Measurements from ENCODE around the gene CCDC87. TPM values are rescaled to one million over a fixed set of nuclear protein-coding genes. Genes with fewer than 3 reads are reported as not detected.

The CCDC87 gene
- total RNA-seq, 1 experiment from 2014 or later = 2.0 TPM

GRCh38 chr11:66564984-66565383 is 27.9 kb downstream of the CCDC87 start:
- TF ChIP-seq POLR2AphosphoS5 (IDR thresholded peaks at IDR 0.05; ENCODE audit: low read depth, low read length) (no peak), TCF7L2 (IDR thresholded peaks at IDR 0.05; ENCODE audit: low read depth, low read length) (no peak), SIN3A (IDR thresholded peaks at IDR 0.05; ENCODE audit: borderline replicate concordance, insufficient read depth, low read depth, low read length) (no peak), CTCF (IDR thresholded peaks at IDR 0.05) (no peak)
- TF ChIP-seq, protein P1, sequence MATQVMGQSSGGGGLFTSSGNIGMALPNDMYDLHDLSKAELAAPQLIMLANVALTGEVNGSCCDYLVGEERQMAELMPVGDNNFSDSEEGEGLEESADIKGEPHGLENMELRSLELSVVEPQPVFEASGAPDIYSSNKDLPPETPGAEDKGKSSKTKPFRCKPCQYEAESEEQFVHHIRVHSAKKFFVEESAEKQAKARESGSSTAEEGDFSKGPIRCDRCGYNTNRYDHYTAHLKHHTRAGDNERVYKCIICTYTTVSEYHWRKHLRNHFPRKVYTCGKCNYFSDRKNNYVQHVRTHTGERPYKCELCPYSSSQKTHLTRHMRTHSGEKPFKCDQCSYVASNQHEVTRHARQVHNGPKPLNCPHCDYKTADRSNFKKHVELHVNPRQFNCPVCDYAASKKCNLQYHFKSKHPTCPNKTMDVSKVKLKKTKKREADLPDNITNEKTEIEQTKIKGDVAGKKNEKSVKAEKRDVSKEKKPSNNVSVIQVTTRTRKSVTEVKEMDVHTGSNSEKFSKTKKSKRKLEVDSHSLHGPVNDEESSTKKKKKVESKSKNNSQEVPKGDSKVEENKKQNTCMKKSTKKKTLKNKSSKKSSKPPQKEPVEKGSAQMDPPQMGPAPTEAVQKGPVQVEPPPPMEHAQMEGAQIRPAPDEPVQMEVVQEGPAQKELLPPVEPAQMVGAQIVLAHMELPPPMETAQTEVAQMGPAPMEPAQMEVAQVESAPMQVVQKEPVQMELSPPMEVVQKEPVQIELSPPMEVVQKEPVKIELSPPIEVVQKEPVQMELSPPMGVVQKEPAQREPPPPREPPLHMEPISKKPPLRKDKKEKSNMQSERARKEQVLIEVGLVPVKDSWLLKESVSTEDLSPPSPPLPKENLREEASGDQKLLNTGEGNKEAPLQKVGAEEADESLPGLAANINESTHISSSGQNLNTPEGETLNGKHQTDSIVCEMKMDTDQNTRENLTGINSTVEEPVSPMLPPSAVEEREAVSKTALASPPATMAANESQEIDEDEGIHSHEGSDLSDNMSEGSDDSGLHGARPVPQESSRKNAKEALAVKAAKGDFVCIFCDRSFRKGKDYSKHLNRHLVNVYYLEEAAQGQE (IDR thresholded peaks at IDR 0.05; ENCODE audit: insufficient read depth in 1 of 2, low read depth in 2 of 2, low read length in 1 of 2) = no peak
- in situ Hi-C loops (cut with HindIII; ENCODE audit: low pct_unique_long_range_greater_than_20kb, low sequenced_read_pairs) = no loop called here
- no TSS peak for BruUV-seq (replicated peaks)
- CTCF ChIA-PET = no interaction called here
- ATAC-seq (no peak), DNase-seq (ENCODE audit: low read depth, low spot score) (no peak)
- H3K27ac ChIP-seq (ENCODE audit: low read length) = no peak overlapping the region
- no peak overlapping the region for H3K4me3 ChIP-seq (ENCODE audit: low read depth in 2 of 2, low read length in 2 of 2)
- H3K4me1 ChIP-seq (ENCODE audit: control insufficient read depth, insufficient read depth, low read length) = no peaks in the 10 kb centered on the region
- POLR2A ChIA-PET = no interaction called here
- intact Hi-C loops (cut with micrococcal nuclease; ENCODE audit: unreplicated experiment) = no loop called here
- no peaks in the 10 kb centered on the region for H3K27me3 ChIP-seq (ENCODE audit: control insufficient read depth, insufficient read depth, low read length)
- H3K36me3 ChIP-seq (ENCODE audit: control insufficient read depth, insufficient read depth, low read length) = no peaks in the 10 kb centered on the region
- H3K9me3 ChIP-seq (ENCODE audit: control insufficient read depth, insufficient read depth, low read depth, low read length) = no peaks in the 10 kb centered on the region

DNA sequence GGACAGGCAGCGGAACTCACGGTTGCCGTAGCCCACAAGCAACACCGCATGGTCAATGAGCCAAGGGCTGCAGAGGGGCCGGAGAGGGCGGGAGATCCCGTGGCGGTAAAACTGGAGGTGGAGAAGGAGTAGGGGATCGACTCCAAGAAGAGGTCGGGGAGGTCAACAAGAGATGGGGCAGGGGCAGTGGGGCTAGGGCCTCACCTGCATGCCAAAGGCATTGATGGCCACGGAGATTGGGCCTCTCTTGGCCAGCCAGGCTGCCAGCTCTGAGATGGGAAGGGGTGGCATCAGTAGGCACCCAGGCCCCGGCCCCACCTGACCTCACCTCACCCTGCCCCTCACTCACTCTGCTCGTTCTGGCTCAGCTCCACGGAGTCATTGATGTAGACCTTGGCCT is 28.3 kb downstream of the CCDC87 start:
- BruUV-seq (replicated peaks) = no TSS peak
- Histone ChIP-seq H3K27ac (ENCODE audit: low read length) (no peak overlapping the region), H3K4me1 (ENCODE audit: control insufficient read depth, insufficient read depth, low read length) (no peaks in the 10 kb centered on the region), H3K36me3 (ENCODE audit: control insufficient read depth, insufficient read depth, low read length) (no peaks in the 10 kb centered on the region), H3K9me3 (ENCODE audit: control insufficient read depth, insufficient read depth, low read depth, low read length) (no peaks in the 10 kb centered on the region), H3K4me3 (ENCODE audit: low read depth in 2 of 2, low read length in 2 of 2) (no peak overlapping the region), H3K27me3 (ENCODE audit: control insufficient read depth, insufficient read depth, low read length) (no peaks in the 10 kb centered on the region)
- DNase-seq (ENCODE audit: low read depth, low spot score) (no peak), ATAC-seq (no peak)
- ChIA-PET CTCF (no interaction called here), POLR2A (no interaction called here)
- intact Hi-C loops (cut with micrococcal nuclease; ENCODE audit: unreplicated experiment) (no loop called here), in situ Hi-C loops (cut with HindIII; ENCODE audit: low pct_unique_long_range_greater_than_20kb, low sequenced_read_pairs) (no loop called here)
- TF ChIP-seq, protein P1 (IDR thresholded peaks at IDR 0.05; ENCODE audit: insufficient read depth in 1 of 2, low read depth in 2 of 2, low read length in 1 of 2) = no peak
- no peak for TF ChIP-seq SIN3A (IDR thresholded peaks at IDR 0.05; ENCODE audit: borderline replicate concordance, insufficient read depth, low read depth, low read length)
- TF ChIP-seq CTCF (IDR thresholded peaks at IDR 0.05) = no peak
- no peak for TF ChIP-seq TCF7L2 (IDR thresholded peaks at IDR 0.05; ENCODE audit: low read depth, low read length)
- no peak for TF ChIP-seq POLR2AphosphoS5 (IDR thresholded peaks at IDR 0.05; ENCODE audit: low read depth, low read length)

All from Panc1 (cell line).